Measurements from ENCODE around the gene PMS2. TPM values are rescaled to one million over a fixed set of nuclear protein-coding genes. Genes with fewer than 3 reads are reported as not detected.

Gene PMS2
- polyA plus RNA-seq (9.0 to 12.7 TPM (median 10.3 TPM) in 3 replicates), polyA minus RNA-seq (5.2 to 14.9 TPM (median 14.3 TPM) in 3 replicates)
- 12.6 TPM for polyA plus RNA-seq (2011; ENCODE audit: low read depth)
- polyA plus RNA-seq (2011; cell fraction: cytosol; rRNA removed): 6.8 and 9.1 TPM in 2 replicates
- polyA plus RNA-seq (2011; cell fraction: nucleus; rRNA removed): 13.3 and 14.8 TPM in 2 replicates
- polyA plus RNA-seq (2012; ENCODE audit: low replicate concordance): 7.6 and 8.6 TPM in 2 replicates
- 10.6 TPM for polyA minus RNA-seq (2011; cell fraction: cytosol; rRNA and poly(A)+ RNA removed)
- polyA minus RNA-seq (2011; cell fraction: nucleus; rRNA and poly(A)+ RNA removed): 8.7 and 18.5 TPM in 2 replicates

- FAIRE-seq (peak; percentile 41), DNase-seq (ENCODE audit: low read depth, low spot score) (peak; percentile 91)
- TF ChIP-seq EZH2 (IDR thresholded peaks at IDR 0.05; ENCODE audit: low read length) (no peak), CTCF (optimal IDR thresholded peaks at IDR 0.05 in 1 of 3, IDR thresholded peaks at IDR 0.05 in 1 of 3, conservative IDR thresholded peaks at IDR 0.05 in 1 of 3; ENCODE audit: extremely low read depth in 1 of 3, insufficient read depth in 2 of 3, low read length in 3 of 3) (no peak)
- no peaks in the 10 kb centered on the region for H3K27me3 ChIP-seq (ENCODE audit: control insufficient read depth, extremely low read depth, insufficient read depth, low read length)
- H3K4me1 ChIP-seq (ENCODE audit: control insufficient read depth, extremely low read depth, insufficient read depth, low read length): peaks cover 5% of the 10 kb centered on the region
- peak within 1 kb of the TSS; percentile 93 for H2AFZ ChIP-seq (ENCODE audit: control insufficient read depth, low read length)
- H3K4me3 ChIP-seq (ENCODE audit: control insufficient read depth in 2 of 3, extremely low read depth in 1 of 3, insufficient read depth in 2 of 3, low read depth in 1 of 3, low read length in 3 of 3): peak within 1 kb of the TSS; percentile 68 to 84 (median 82)
- peak within 1 kb of the TSS; percentile 77 for H3K27ac ChIP-seq (ENCODE audit: control insufficient read depth, insufficient read depth, low read length)
- dilution Hi-C loops (cut with MboI; ENCODE audit: extremely low pct_ligation_motif_present, low sequenced_read_pairs): no loop called here
- no peaks in the 10 kb centered on the region for H3K9me3 ChIP-seq (ENCODE audit: control insufficient read depth, low read depth, low read length)
- H4K20me1 ChIP-seq (ENCODE audit: control insufficient read depth, extremely low read depth, insufficient read depth, low read length): no peaks in the 10 kb centered on the region
- H3K79me2 ChIP-seq (ENCODE audit: control insufficient read depth, insufficient read depth, low read length): peaks cover 36% of the 10 kb centered on the region
- peak within 1 kb of the TSS; percentile 90 for H3K9ac ChIP-seq (ENCODE audit: control insufficient read depth, extremely low read depth, insufficient read depth, low read length)
- H3K9me1 ChIP-seq (ENCODE audit: control insufficient read depth, extremely low read depth, insufficient read depth, low read length): no peaks in the 10 kb centered on the region
- peaks cover 5 to 7% of the 10 kb centered on the region in 2 experiments for H3K36me3 ChIP-seq (ENCODE audit: control insufficient read depth in 2 of 2, extremely low read depth in 1 of 2, insufficient read depth in 2 of 2, low read length in 2 of 2)
- peak within 1 kb of the TSS; percentile 71 for H3K4me2 ChIP-seq (ENCODE audit: control insufficient read depth, extremely low read depth, insufficient read depth, low read depth, low read length)
Observed at GRCh38 chr7:6008668-6009611, at the start of gene PMS2, which contains the start of gene AIMP2. Gene PMS2 (minus strand): TSS chr7:6009049. CDS start chr7:6009019, 30 bp downstream. Gene AIMP2 (plus strand): TSS chr7:6009272. CDS start chr7:6009364, 92 bp downstream.

- no peaks in the 10 kb centered on the region for H4K20me1 ChIP-seq (ENCODE audit: control insufficient read depth, extremely low read depth, insufficient read depth, low read length)
- H3K36me3 ChIP-seq (ENCODE audit: control insufficient read depth in 2 of 2, extremely low read depth in 1 of 2, insufficient read depth in 2 of 2, low read length in 2 of 2): peaks cover 0 to 6% of the 10 kb centered on the region in 2 experiments
- dilution Hi-C loops (cut with MboI; ENCODE audit: extremely low pct_ligation_motif_present, low sequenced_read_pairs): no loop called here
- no peaks in the 10 kb centered on the region for H3K27me3 ChIP-seq (ENCODE audit: control insufficient read depth, extremely low read depth, insufficient read depth, low read length)
- peak overlapping the region; percentile 94 for H3K4me2 ChIP-seq (ENCODE audit: control insufficient read depth, extremely low read depth, insufficient read depth, low read depth, low read length)
- FAIRE-seq (no peak), DNase-seq (ENCODE audit: low read depth, low spot score) (no peak)
- H3K9me1 ChIP-seq (ENCODE audit: control insufficient read depth, extremely low read depth, insufficient read depth, low read length): no peaks in the 10 kb centered on the region
- H3K9me3 ChIP-seq (ENCODE audit: control insufficient read depth, low read depth, low read length): no peaks in the 10 kb centered on the region
- peaks cover 8% of the 10 kb centered on the region for H3K4me1 ChIP-seq (ENCODE audit: control insufficient read depth, extremely low read depth, insufficient read depth, low read length)
- H3K4me3 ChIP-seq (ENCODE audit: control insufficient read depth in 2 of 3, extremely low read depth in 1 of 3, insufficient read depth in 2 of 3, low read depth in 1 of 3, low read length in 3 of 3): peak overlapping the region; percentile 89 to 96 (median 95)
- H2AFZ ChIP-seq (ENCODE audit: control insufficient read depth, low read length): no peak overlapping the region
- peaks cover 30% of the 10 kb centered on the region for H3K79me2 ChIP-seq (ENCODE audit: control insufficient read depth, insufficient read depth, low read length)
- TF ChIP-seq EZH2 (IDR thresholded peaks at IDR 0.05; ENCODE audit: low read length) (no peak), CTCF (optimal IDR thresholded peaks at IDR 0.05 in 1 of 3, IDR thresholded peaks at IDR 0.05 in 1 of 3, conservative IDR thresholded peaks at IDR 0.05 in 1 of 3; ENCODE audit: extremely low read depth in 1 of 3, insufficient read depth in 2 of 3, low read length in 3 of 3) (no peak)
- H3K9ac ChIP-seq (ENCODE audit: control insufficient read depth, extremely low read depth, insufficient read depth, low read length): no peak overlapping the region
- H3K27ac ChIP-seq (ENCODE audit: control insufficient read depth, insufficient read depth, low read length): no peak overlapping the region
Observed at GRCh38 chr7:6057316-6058129, 48.7 kb upstream of the PMS2 start.
